H9 (cell line): ENCODE data around the gene MTRF1. TPM values are rescaled to one million over a fixed set of nuclear protein-coding genes. Genes with fewer than 3 reads are reported as not detected.

ENCODE experiments used
- DNase-seq: peaks from one replicate; pipeline ENCODE4 v3.0.0-alpha.2; 2017
- H2AFZ ChIP-seq: one replicate; pipeline ENCODE4 v1.6.1; 2013; ENCODE audit warnings: mild to moderate bottlenecking, low read length, control low read depth, moderate library complexity
- H2AK5ac ChIP-seq: 2 replicates; pipeline ENCODE4 v1.6.1; 2013; ENCODE audit warnings: low read length, control low read depth, mixed read lengths; ENCODE audit not compliant: insufficient read length
- H2BK120ac ChIP-seq: one replicate; pipeline ENCODE4 v1.6.1; 2013; ENCODE audit warnings: low read depth, mild to moderate bottlenecking, low read length, control low read depth, inconsistent platforms; ENCODE audit not compliant: poor library complexity, severe bottlenecking
- H2BK12ac ChIP-seq: 2 replicates; pipeline ENCODE4 v1.6.1; 2013; ENCODE audit warnings: low read length, control low read depth, mixed read lengths, low read depth; ENCODE audit not compliant: insufficient read length
- H2BK15ac ChIP-seq: 2 replicates; pipeline ENCODE4 v1.6.1; 2013; ENCODE audit warnings: low read depth, low read length, control low read depth
- H2BK20ac ChIP-seq: one replicate; pipeline ENCODE4 v1.6.1; 2013; ENCODE audit warnings: low read depth, mild to moderate bottlenecking, low read length, control low read depth, inconsistent platforms; ENCODE audit not compliant: poor library complexity, severe bottlenecking
- H2BK5ac ChIP-seq: 2 replicates; pipeline ENCODE4 v1.6.1; 2013; ENCODE audit warnings: low read length, control low read depth, mixed read lengths; ENCODE audit not compliant: insufficient read length
- H3K14ac ChIP-seq: 2 replicates; pipeline ENCODE4 v1.6.1; 2013; ENCODE audit warnings: low read length, control low read depth; ENCODE audit not compliant: insufficient read depth
- H3K18ac ChIP-seq: 2 replicates; pipeline ENCODE4 v1.6.1; 2013; ENCODE audit warnings: low read depth, mild to moderate bottlenecking, mixed read lengths, low read length, control low read depth; ENCODE audit not compliant: insufficient read length
- H3K23ac ChIP-seq: 2 replicates; pipeline ENCODE4 v1.6.1; 2013; ENCODE audit warnings: low read length, control low read depth, mixed read lengths, low read depth; ENCODE audit not compliant: insufficient read length
- H3K23me2 ChIP-seq: 2 replicates; pipeline ENCODE4 v1.6.1; 2013; ENCODE audit warnings: low read depth, mild to moderate bottlenecking, mixed read lengths, low read length, control low read depth; ENCODE audit not compliant: insufficient read length, poor library complexity, severe bottlenecking
- H3K27ac ChIP-seq: 2 replicates; pipeline ENCODE4 v1.5.1; 2013; ENCODE audit warnings: low read length, control low read depth, mixed read lengths, low read depth; ENCODE audit not compliant: insufficient read length
- H3K27me3 ChIP-seq: 2 replicates; pipeline ENCODE4 v1.6.1; 2013; ENCODE audit warnings: low read length, control low read depth, inconsistent platforms; ENCODE audit not compliant: insufficient read depth
- H3K4ac ChIP-seq: 2 replicates; pipeline ENCODE4 v1.6.1; 2013; ENCODE audit warnings: low read depth, mild to moderate bottlenecking, control low read depth, inconsistent platforms, low read length, moderate library complexity
- H3K4me1 ChIP-seq: 2 replicates; pipeline ENCODE4 v1.6.1; 2013; ENCODE audit warnings: low read length, control low read depth, inconsistent platforms; ENCODE audit not compliant: insufficient read depth
- H3K4me2 ChIP-seq: 2 replicates; pipeline ENCODE4 v1.6.1; 2013; ENCODE audit warnings: low read length, control low read depth, mixed read lengths; ENCODE audit not compliant: insufficient read length, insufficient read depth
- H3K56ac ChIP-seq: 2 replicates; pipeline ENCODE4 v1.6.1; 2013; ENCODE audit warnings: low read depth, mild to moderate bottlenecking, mixed read lengths, low read length, control low read depth; ENCODE audit not compliant: insufficient read length
- H3K79me1 ChIP-seq: 2 replicates; pipeline ENCODE4 v1.6.1; 2013; ENCODE audit warnings: low read depth, mild to moderate bottlenecking, moderate library complexity, low read length, control low read depth, inconsistent platforms; ENCODE audit not compliant: insufficient read depth, poor library complexity, severe bottlenecking
- H3K79me2 ChIP-seq: 2 replicates; pipeline ENCODE4 v1.6.1; 2013; ENCODE audit warnings: low read length, control low read depth, inconsistent platforms; ENCODE audit not compliant: insufficient read depth
- H3K9ac ChIP-seq: 2 replicates; pipeline ENCODE4 v1.6.1; 2013; ENCODE audit warnings: low read length, control low read depth, mixed read lengths; ENCODE audit not compliant: insufficient read length; ENCODE audit errors: extremely low read depth
- H3K9me3 ChIP-seq: one replicate; pipeline ENCODE4 v1.6.1; 2013; ENCODE audit warnings: low read depth, low read length, inconsistent platforms; ENCODE audit not compliant: control insufficient read depth
- H3T11ph ChIP-seq: one replicate; pipeline ENCODE4 v1.6.1; 2013; ENCODE audit warnings: mild to moderate bottlenecking, low read length, control low read depth, inconsistent platforms
- H4K20me1 ChIP-seq: one replicate; pipeline ENCODE4 v1.6.1; 2013; ENCODE audit not compliant: control insufficient read depth, insufficient read length, insufficient read depth
- H4K5ac ChIP-seq: 2 replicates; pipeline ENCODE4 v1.6.1; 2013; ENCODE audit warnings: low read depth, mild to moderate bottlenecking, mixed read lengths, low read length, control low read depth; ENCODE audit not compliant: insufficient read length
- H4K8ac ChIP-seq: replicated peaks from 2 replicates; pipeline ENCODE4 v1.6.1; 2013; ENCODE audit warnings: low read length, control low read depth, mixed read lengths, low read depth; ENCODE audit not compliant: insufficient read length
- H4K91ac ChIP-seq: 2 replicates; pipeline ENCODE4 v1.6.1; 2013; ENCODE audit warnings: low read depth, mild to moderate bottlenecking, moderate library complexity, mixed read lengths, low read length, control low read depth; ENCODE audit not compliant: insufficient read length
- H3K27ac Mint-ChIP-seq, 3 experiments: 2 replicates in 2 of 3; 3 replicates in 1 of 3; pipeline ENCODE4 v1.8.0; 2020 to 2021; ENCODE audit warnings: mixed read lengths in 3 of 3, mild to moderate bottlenecking in 1 of 3, moderate library complexity in 1 of 3
- H3K27me3 Mint-ChIP-seq: 2 replicates; pipeline ENCODE4 v1.8.0; 2021; ENCODE audit warnings: low read depth, mild to moderate bottlenecking, moderate library complexity, mixed read lengths
- H3K36me3 Mint-ChIP-seq, 3 experiments: 2 replicates in 2 of 3; 3 replicates in 1 of 3; pipeline ENCODE4 v1.8.0; 2020 to 2021; ENCODE audit warnings: low read depth in 3 of 3, mixed read lengths in 3 of 3; ENCODE audit not compliant: insufficient read depth in 1 of 3
- H3K4me1 Mint-ChIP-seq, 2 experiments: 2 replicates each; pipeline ENCODE4 v1.8.0; 2020; ENCODE audit warnings: mixed read lengths in 2 of 2
- H3K4me3 Mint-ChIP-seq, 2 experiments: 2 replicates in 1 of 2; 3 replicates in 1 of 2; pipeline ENCODE4 v1.8.0; 2020 to 2021; ENCODE audit warnings: mild to moderate bottlenecking in 2 of 2, mixed read lengths in 2 of 2, moderate library complexity in 1 of 2
- H3K9me3 Mint-ChIP-seq, 2 experiments: 2 replicates in 1 of 2; 3 replicates in 1 of 2; pipeline ENCODE4 v1.8.0; 2020; ENCODE audit warnings: mild to moderate bottlenecking in 2 of 2, mixed read lengths in 2 of 2, moderate library complexity in 1 of 2
- WGBS: extraction: QIAGEN DNeasy Blood & Tissue Kit; methylation state at CpG from one replicate; pipeline ENCODE4 v1.1.7; 2013; ENCODE audit warnings: missing lambda C conversion rate, low lambda C conversion rate, mixed read lengths; ENCODE audit not compliant: insufficient read length; ENCODE audit errors: extremely low coverage; 5-methylcytosine and 5-hydroxymethylcytosine counted together
- total RNA-seq: library from RNA; stranded (reverse); gene quantifications from 2 replicates; pipeline ENCODE4 v1.2.1, GENCODE V29; 2021
- TF ChIP-seq, protein P1 (sequence below): fragments of 200-600 bp; sonication (generic); conservative IDR thresholded peaks from 3 replicates; pipeline ENCODE4 v1.8.0; 2021; ENCODE audit warnings: antibody characterized with exemption, mild to moderate bottlenecking

Gene MTRF1
- total RNA-seq, 1 experiment from 2014 or later: 16.2 TPM

GRCh38 chr13:41179593-41180250 is 83.7 kb downstream of the MTRF1 start:
- Histone ChIP-seq H4K8ac (no peak overlapping the region), H4K91ac (no peak overlapping the region), H3K18ac (no peak overlapping the region), H3K27me3 (no peaks in the 10 kb centered on the region), H3K9ac (no peak overlapping the region), H3K79me1 (no peaks in the 10 kb centered on the region), H3K23me2 (no peaks in the 10 kb centered on the region), H2BK12ac (no peak overlapping the region), H3K4me1 (no peaks in the 10 kb centered on the region; the same call in 1 of the 2 replicates), H3T11ph (no peak overlapping the region), H2AFZ (no peak overlapping the region), H2AK5ac (no peak overlapping the region), H3K4ac (no peak overlapping the region), H2BK15ac (no peak overlapping the region), H2BK20ac (no peak overlapping the region), H4K5ac (no peak overlapping the region), H3K27ac (no peak overlapping the region), H3K4me2 (no peak overlapping the region), H3K9me3 (peaks cover 3% of the 10 kb centered on the region), H3K23ac (no peak overlapping the region), H2BK120ac (no peak overlapping the region), H3K79me2 (no peaks in the 10 kb centered on the region), H3K14ac (no peak overlapping the region), H3K56ac (no peak overlapping the region), H2BK5ac (no peak overlapping the region), H4K20me1 (no peaks in the 10 kb centered on the region)
- H3K36me3 Mint-ChIP-seq: peaks cover 17 to 21% (median 19%) of the 10 kb centered on the region in 3 experiments
- TF ChIP-seq, protein P1, sequence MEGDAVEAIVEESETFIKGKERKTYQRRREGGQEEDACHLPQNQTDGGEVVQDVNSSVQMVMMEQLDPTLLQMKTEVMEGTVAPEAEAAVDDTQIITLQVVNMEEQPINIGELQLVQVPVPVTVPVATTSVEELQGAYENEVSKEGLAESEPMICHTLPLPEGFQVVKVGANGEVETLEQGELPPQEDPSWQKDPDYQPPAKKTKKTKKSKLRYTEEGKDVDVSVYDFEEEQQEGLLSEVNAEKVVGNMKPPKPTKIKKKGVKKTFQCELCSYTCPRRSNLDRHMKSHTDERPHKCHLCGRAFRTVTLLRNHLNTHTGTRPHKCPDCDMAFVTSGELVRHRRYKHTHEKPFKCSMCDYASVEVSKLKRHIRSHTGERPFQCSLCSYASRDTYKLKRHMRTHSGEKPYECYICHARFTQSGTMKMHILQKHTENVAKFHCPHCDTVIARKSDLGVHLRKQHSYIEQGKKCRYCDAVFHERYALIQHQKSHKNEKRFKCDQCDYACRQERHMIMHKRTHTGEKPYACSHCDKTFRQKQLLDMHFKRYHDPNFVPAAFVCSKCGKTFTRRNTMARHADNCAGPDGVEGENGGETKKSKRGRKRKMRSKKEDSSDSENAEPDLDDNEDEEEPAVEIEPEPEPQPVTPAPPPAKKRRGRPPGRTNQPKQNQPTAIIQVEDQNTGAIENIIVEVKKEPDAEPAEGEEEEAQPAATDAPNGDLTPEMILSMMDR: no peak
- no peak overlapping the region for H3K27ac Mint-ChIP-seq
- H3K4me3 Mint-ChIP-seq: no peak overlapping the region
- WGBS: no CpG with 5 or more reads among the region's 4 CpGs
- H3K4me1 Mint-ChIP-seq: peaks cover 0 to 4% of the 10 kb centered on the region in 2 experiments; a peak in 1 of 4 replicates
- DNase-seq: no peak
- H3K27me3 Mint-ChIP-seq: no peaks in the 10 kb centered on the region
- peaks cover 21 to 30% of the 10 kb centered on the region in 2 experiments for H3K9me3 Mint-ChIP-seq
